HAP-1 (cell line): Measurements from ENCODE around the gene ATP11C.
A peak's percentile ranks its signal among the peaks of the same experiment; 100 is the strongest.
"Not testable (repeated sequence)": the region's sequence is repeated elsewhere in the genome, so short reads cannot be mapped to it uniquely, and the experiment has no call there.

Source experiments
- DNase-seq, 2 experiments: peaks; one replicate each; pipeline ENCODE4 v3.0.0-alpha.2; 2016 to 2020; ENCODE audit warnings: low spot score in 2 of 2
- H3K27me3 ChIP-seq: fragments of 250-450 bp; sonication (Bioruptor Pico); 2 replicates; pipeline ENCODE4 v1.5.1; 2020; ENCODE audit warnings: low read depth, mild to moderate bottlenecking, moderate library complexity
- H3K36me3 ChIP-seq: fragments of 250-450 bp; sonication (Bioruptor Pico); replicated peaks from 2 replicates; pipeline ENCODE4 v1.5.1; 2020; ENCODE audit warnings: mild to moderate bottlenecking
- H3K4me1 ChIP-seq: fragments of 250-450 bp; sonication (Bioruptor Pico); 2 replicates; pipeline ENCODE4 v1.5.1; 2020; ENCODE audit warnings: mild to moderate bottlenecking
- H3K4me3 ChIP-seq: fragments of 250-450 bp; sonication (Bioruptor Pico); 2 replicates; pipeline ENCODE4 v1.5.1; 2020; ENCODE audit warnings: mild to moderate bottlenecking, moderate library complexity
- H3K9me3 ChIP-seq: fragments of 250-450 bp; sonication (Bioruptor Pico); 2 replicates; pipeline ENCODE4 v1.5.1; 2020; ENCODE audit warnings: mild to moderate bottlenecking, moderate library complexity
- in situ Hi-C: fragments of 300-500 bp; cut with MboI; formaldehyde crosslinking; loops from 3 replicates; pipeline ENCODE4 v1.14.3; 2020; ENCODE audit warnings: low sequenced_read_pairs, inconsistent platforms, mixed read lengths

ATP11C gene

DNA sequence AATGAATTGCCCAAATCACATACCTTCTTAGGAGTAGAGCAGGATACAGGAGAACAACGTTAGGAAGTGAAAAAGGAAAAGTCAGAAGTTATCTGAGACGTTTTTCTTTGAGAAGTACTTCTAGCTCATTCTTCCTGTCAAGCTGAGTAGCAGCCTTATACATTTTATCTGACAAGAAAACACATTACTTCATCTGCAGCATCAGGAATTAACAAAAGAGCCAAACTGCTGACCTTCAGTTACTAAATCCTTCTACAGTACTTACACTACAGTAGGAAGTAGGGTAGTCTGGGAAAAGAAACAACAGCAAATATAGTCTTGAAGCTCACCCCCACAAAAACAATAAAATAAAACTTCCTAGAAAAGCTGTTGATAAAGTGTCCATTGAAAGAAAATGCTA, 57.0 kb downstream of the ATP11C start:
- no peak overlapping the region for H3K4me3 ChIP-seq
- H3K9me3 ChIP-seq: no peaks in the 10 kb centered on the region
- no peaks in the 10 kb centered on the region for H3K36me3 ChIP-seq
- no peak for DNase-seq
- H3K27me3 ChIP-seq: no peaks in the 10 kb centered on the region
- peaks cover 43% of the 10 kb centered on the region for H3K4me1 ChIP-seq
- in situ Hi-C loops: no loop called here

DNA sequence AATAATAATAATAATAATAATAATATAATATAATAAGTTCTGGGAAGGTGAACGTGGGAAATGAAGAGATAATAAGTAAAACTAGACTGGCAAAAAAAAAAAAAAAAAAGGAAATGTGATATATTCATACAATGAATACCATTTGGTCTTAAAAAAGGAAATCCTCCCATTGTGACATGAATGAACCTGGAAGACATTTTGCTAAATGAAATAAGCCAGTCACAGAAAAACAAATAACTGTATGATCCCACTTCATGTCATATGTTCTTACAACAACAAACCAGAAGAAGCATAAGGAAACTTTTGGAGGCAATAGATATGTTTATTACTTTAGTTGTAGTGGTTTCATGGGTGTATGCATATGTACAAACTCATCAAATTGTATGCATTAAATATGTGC, 63.1 kb downstream of the ATP11C start:
- DNase-seq: no peak
- H3K4me1 ChIP-seq: peaks cover 18% of the 10 kb centered on the region
- no peak overlapping the region for H3K4me3 ChIP-seq
- no peaks in the 10 kb centered on the region for H3K27me3 ChIP-seq
- in situ Hi-C loops: no loop called here
- no peaks in the 10 kb centered on the region for H3K36me3 ChIP-seq
- no peaks in the 10 kb centered on the region for H3K9me3 ChIP-seq

DNA sequence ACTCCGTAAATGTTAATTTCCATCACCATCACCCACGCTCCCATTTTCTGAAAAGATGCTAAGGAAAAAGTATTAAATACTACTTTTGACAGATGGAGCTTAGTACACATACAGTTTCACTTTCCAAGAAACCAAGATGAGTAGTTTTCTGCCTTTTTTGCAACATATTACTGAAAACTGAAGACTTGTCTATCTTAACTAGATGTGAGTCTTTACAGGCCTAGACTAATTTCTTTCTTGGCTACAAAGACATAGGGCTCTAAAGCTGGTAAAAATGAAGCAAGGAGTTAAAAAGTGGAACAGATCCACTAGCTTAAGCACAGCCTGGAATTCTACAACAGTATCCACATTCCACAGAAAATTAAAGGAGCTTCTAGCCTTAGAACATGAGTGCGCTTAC, 68.2 kb downstream of the ATP11C start:
- DNase-seq: no peak
- in situ Hi-C loops: no loop called here
- no peaks in the 10 kb centered on the region for H3K36me3 ChIP-seq
- H3K4me1 ChIP-seq: no peaks in the 10 kb centered on the region
- no peaks in the 10 kb centered on the region for H3K9me3 ChIP-seq
- H3K4me3 ChIP-seq: no peak overlapping the region
- H3K27me3 ChIP-seq: no peaks in the 10 kb centered on the region

DNA sequence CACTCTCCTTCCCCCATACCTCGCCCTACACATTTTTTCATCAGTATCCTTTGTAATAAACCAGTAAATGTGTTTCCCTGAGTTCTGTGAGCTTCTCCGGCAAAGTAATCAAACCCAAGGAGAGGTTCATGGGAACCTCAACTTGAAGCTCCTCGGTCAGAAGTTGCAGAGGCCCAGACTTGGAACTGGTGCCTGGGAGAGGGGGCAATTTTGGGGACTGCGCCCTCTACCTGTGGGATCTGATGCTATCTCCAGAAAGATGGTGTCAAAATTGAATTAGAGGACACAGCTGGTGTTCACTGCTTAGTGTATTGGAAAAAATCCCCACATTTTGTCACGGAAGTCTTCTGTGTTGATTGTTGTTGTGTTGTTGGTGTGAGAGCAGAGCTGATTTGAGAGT, 70.6 kb downstream of the ATP11C start:
- Histone ChIP-seq H3K4me3 (no peak overlapping the region), H3K36me3 (no peaks in the 10 kb centered on the region), H3K4me1 (peaks cover 3% of the 10 kb centered on the region), H3K9me3 (no peaks in the 10 kb centered on the region), H3K27me3 (no peaks in the 10 kb centered on the region)
- DNase-seq: no peak
- in situ Hi-C loops: no loop called here

DNA sequence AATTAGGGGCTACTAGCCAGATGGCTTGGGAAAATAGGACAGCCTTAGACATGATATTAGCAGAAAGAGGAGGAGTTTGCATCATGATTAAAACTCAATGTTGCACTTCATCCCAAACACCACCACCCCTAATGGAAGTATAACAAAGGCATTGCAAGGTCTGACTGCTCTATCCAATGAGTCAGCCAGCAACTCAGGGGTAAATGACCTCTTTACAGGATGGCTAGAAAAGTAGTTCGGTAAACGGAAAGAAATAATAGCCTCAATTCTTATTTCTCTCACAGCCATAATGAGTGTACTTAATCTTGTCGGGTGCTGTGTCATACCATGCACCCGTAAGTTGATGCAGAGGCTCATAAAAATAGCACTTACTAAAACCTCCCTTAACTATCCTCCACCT, 76.0 kb downstream of the ATP11C start:
- in situ Hi-C loops, H3K36me3 ChIP-seq, H3K9me3 ChIP-seq, H3K4me3 ChIP-seq, H3K27me3 ChIP-seq, DNase-seq: not testable (repeated sequence)
- peaks cover 24% of the 10 kb centered on the region for H3K4me1 ChIP-seq

DNA sequence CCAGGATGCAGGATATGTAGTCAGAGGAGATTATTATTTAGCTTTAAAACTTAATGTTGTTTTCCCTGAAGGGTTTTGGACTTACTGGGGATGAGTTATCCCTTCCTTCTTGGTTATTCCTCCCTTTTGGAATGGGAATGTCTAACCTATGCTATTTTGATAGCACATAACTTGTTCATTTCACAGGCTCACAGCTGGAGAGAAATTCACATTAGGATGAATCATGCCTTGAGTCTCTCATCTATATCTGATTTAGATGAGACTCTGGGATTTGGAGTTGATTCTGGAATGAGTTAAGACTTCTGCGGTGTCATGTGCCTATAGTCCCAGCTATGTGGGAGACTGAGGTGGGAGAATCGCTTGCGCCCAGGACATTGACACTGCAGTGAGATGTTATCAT, 81.1 kb downstream of the ATP11C start:
- in situ Hi-C loops: no loop called here
- peaks cover 19% of the 10 kb centered on the region for H3K4me1 ChIP-seq

DNA sequence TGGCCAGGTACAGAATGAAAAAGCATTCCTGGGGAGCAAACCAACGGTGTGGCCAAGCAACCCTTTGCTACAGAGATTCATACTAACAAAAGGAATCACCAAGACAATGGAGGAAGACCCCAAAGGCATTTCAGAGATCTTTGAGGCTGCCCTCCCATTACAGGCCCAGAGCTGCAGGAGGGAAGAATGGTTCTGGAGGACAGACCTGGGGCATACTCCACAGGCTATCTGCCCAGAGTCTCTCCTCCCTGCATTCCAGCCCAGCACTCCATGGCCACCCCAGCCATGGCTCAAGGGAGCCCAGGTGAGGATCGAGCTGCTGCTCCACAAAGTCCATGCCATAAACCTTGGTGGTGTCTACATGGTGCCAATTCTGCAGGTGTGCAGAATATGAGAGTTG, 81.9 kb downstream of the ATP11C start:
- no peak for DNase-seq
- no peaks in the 10 kb centered on the region for H3K27me3 ChIP-seq
- peaks cover 16% of the 10 kb centered on the region for H3K4me1 ChIP-seq
- H3K36me3 ChIP-seq: no peaks in the 10 kb centered on the region
- in situ Hi-C loops: no loop called here
- no peaks in the 10 kb centered on the region for H3K9me3 ChIP-seq
- no peak overlapping the region for H3K4me3 ChIP-seq

More for the DNA sequence above, 81.1 kb downstream of the ATP11C start:
- Histone ChIP-seq H3K9me3 (no peaks in the 10 kb centered on the region), H3K36me3 (no peaks in the 10 kb centered on the region), H3K27me3 (no peaks in the 10 kb centered on the region), H3K4me3 (no peak overlapping the region)
- no peak for DNase-seq

DNA sequence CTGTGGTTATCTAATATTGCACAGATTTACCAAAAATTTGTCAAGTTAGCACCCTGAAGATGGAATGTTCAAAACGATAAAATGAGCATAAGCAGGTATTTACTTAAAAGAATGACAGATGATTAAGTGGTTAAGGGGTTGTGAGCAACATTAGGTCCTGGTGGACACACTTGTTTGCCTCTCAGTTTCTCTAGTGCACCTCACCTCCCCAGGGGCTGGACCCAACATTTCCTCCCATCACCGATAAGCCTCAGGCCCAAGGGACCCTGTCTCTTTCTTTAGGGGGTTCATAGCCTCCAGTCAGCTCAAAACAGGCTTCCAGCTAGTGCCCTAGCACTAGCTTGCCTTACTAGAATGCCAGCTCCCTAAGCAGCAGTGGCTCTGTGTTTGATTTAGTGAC, 88.0 kb downstream of the ATP11C start:
- Histone ChIP-seq H3K4me3 (no peak overlapping the region), H3K9me3 (no peaks in the 10 kb centered on the region), H3K27me3 (no peaks in the 10 kb centered on the region), H3K4me1 (peaks cover 35% of the 10 kb centered on the region), H3K36me3 (no peaks in the 10 kb centered on the region)
- in situ Hi-C loops: no loop called here
- DNase-seq: no peak

DNA sequence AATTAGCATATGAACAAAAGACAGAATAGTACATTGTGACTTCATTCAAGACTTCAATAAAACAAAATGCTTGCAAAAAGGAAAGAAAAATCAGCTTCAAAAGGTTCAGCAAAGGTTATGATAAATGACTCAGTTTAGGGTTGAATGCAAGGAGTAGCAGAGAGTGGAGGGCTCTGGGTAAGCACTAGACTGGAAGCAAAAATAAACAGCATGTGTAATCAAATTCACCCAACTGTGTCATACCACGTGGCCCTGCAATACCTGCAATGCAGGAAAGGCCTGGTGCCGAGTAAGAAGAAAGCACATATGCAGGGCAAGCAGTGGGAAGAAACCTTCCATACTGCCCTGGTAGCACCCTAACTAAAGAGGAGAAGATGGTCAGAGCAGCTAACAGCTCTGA, 88.7 kb downstream of the ATP11C start:
- in situ Hi-C loops: no loop called here
- Histone ChIP-seq H3K4me1 (peaks cover 35% of the 10 kb centered on the region), H3K27me3 (no peaks in the 10 kb centered on the region), H3K9me3 (no peaks in the 10 kb centered on the region; the same call in 1 of the 2 replicates), H3K4me3 (no peak overlapping the region), H3K36me3 (no peaks in the 10 kb centered on the region)
- peak; percentile 58 to 93 for DNase-seq

DNA sequence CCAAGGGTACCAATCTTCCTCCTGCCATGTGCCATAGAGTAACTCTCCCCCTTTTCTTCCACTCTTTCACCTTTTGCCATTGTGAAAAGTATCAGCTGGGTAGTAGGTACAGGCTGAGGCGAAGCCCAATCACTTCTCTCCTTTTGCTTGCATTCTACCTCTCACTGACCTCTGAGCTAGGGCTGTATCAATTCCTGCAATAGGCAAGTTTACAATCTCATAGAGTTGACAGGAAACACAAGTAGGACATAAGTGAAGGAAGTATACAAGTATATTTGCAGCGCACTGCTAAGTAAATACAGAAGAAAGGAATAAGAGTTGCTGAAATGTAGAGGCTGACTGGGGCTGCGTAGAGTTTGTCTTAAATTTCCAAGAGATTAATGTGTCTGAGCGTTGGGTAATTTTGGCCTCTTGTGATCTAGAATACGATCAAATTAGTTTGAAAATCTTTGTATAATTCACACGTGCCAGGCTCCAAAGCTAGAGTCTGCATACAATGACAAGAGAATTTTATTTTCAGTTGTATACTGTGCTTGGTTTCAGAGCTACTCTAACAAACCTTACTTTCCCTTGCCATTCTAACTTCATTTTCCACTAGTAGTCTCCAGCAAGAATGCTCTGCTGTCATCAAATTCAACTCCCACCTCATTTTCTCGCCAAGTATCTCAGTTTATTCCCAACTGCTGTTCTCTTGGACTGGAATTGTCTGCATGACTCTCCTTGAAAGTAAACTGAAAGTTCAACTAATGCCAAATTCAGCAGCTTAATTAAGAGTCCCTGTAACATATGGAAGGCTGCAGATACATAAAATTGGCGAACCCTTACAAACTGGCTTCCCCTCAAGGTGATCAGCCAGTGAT, 90.3 kb downstream of the ATP11C start:
- no peak for DNase-seq
- Histone ChIP-seq H3K27me3 (no peaks in the 10 kb centered on the region), H3K4me1 (peaks cover 35% of the 10 kb centered on the region), H3K9me3 (no peaks in the 10 kb centered on the region; the same call in 1 of the 2 replicates), H3K4me3 (no peak overlapping the region), H3K36me3 (no peaks in the 10 kb centered on the region)
- in situ Hi-C loops: no loop called here

DNA sequence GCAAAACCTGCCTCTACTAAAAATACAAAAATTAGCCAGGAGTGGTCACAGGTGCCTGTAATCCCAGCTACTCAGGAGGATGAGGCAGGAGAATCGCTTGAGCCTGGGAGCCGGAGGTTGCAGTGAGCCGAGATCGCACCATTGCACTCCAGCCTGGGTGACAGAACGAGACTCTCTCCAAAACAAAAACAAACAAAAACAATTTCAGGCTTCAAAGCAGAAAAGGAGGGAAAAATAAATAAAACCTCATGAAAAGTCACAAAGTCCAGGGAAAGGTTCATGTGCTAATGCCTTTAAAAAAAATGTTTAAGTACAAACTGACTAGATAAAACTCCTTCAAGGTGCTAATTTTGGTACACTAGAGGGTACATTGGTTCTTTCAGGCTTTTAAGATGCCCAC, 96.5 kb downstream of the ATP11C start:
- in situ Hi-C loops, H3K4me3 ChIP-seq, H3K36me3 ChIP-seq, DNase-seq, H3K27me3 ChIP-seq, H3K9me3 ChIP-seq: not testable (repeated sequence)
- H3K4me1 ChIP-seq: peaks cover 28% of the 10 kb centered on the region

DNA sequence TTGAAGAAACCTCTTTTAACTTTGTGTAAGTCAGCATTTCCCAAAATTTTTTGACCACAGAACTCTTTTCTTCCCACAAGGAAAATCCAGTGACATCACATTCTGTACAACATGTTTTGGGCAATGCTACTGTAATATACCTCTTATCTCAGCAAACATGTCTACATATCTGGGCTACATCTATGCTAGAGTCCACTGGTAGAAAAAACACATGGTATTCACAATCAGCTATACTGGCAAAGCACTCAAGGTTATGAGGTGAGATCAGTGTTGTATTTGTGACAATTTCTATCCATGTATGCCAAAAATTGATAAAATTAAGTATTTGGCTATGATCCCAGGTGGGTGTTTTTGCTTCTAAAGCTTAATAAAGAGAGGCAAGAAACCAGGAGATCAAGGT, 98.0 kb downstream of the ATP11C start:
- Histone ChIP-seq H3K27me3 (no peaks in the 10 kb centered on the region), H3K9me3 (no peaks in the 10 kb centered on the region; the same call in 1 of the 2 replicates), H3K36me3 (no peaks in the 10 kb centered on the region), H3K4me3 (no peak overlapping the region), H3K4me1 (peaks cover 43% of the 10 kb centered on the region)
- in situ Hi-C loops: no loop called here
- no peak for DNase-seq

DNA sequence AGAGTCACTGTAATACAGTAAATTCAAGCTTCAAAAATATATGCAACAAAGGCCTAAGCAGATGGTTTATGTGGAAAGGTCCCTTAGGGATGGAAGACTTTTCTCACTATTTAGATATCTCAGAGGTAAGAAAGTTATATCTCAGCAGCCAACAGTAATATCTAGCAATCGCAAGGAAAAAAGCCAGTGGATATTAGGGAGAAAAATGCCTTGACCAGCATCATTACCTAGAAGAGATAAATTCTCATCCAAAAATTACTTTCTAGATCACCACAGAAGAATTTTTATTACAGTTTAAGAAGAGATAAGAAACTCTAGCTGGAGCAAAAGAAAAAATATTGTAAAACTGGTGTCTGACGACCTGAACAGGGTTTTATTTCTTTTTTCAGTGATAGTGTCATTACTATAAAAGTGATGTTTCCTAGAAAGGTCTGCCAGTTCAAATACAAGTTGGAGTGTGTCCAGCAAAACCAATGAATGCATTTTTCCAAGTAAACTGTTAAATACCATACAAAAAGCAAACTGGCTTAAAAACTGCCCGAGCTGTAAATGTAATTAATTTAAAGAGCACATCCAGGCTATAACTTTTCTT, 100.0 kb downstream of the ATP11C start:
- H3K27me3 ChIP-seq: no peaks in the 10 kb centered on the region
- peak in 1 of 2 experiments; percentile 42 for DNase-seq
- in situ Hi-C loops: no loop called here
- peaks cover 63% of the 10 kb centered on the region for H3K4me1 ChIP-seq
- H3K36me3 ChIP-seq: no peaks in the 10 kb centered on the region
- no peak overlapping the region for H3K4me3 ChIP-seq
- no peaks in the 10 kb centered on the region for H3K9me3 ChIP-seq

DNA sequence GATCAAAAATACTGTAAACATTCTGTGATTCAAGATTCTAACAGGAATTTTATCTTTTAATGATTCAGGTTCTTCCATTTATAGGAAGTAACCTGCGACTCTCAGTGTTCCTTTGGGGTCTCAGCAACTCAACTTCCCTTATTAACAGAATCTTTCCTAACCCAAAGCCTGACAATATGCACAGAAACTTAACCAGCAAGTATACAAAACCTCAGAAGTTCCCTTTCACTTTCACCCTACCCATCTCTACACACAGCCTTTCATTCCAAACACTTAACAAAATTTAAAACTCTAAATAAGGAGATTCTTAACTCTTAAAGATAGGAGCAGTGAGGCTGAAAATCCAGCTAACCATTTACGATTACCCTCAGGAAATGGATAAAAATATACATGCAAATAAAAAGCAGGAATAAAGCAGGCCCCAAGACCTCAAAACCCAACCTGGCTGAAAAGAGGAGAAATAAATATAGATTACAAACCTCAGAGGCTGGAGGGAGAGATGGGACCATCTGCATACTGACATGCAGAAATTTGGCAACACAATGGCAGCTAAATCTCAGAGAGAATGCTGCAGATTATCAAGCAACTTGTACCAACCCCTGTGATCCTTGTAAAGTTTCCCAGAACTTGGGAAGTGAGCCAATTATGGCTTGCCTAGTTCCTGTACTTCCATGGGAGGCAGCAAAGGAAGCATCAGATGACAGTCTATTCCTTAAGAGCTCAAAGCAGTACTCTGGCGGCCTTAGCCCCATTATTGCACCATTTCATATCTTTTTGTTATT, 101.0 kb downstream of the ATP11C start:
- peak; percentile 82 to 95 for DNase-seq
- Histone ChIP-seq H3K9me3 (no peaks in the 10 kb centered on the region), H3K4me3 (no peak overlapping the region), H3K36me3 (no peaks in the 10 kb centered on the region), H3K4me1 (peaks cover 73% of the 10 kb centered on the region), H3K27me3 (no peaks in the 10 kb centered on the region)
- in situ Hi-C loops: no loop called here
